ENCODE measurements around the gene PLD4.

The PLD4 gene

GRCh38 chr14:104976198-104977007 is 51.7 kb downstream of the PLD4 start:
- peak; percentile 78 for DNase-seq

GRCh38 chr14:104977008-104977680 is 52.5 kb downstream of the PLD4 start:
- DNase-seq: no peak

- DNase-seq: peak; percentile 72
These were observed 53.3 kb downstream of the PLD4 start, which contains the start of gene AHNAK2 for GRCh38 chr14:104977681-104978653. TSS of gene AHNAK2 (minus strand) at chr14:104978374. CDS start at chr14:104978237, 137 bp downstream.

- DNase-seq: no peak
These were observed 54.3 kb downstream of the PLD4 start for GRCh38 chr14:104978746-104979691.

GRCh38 chr14:104979758-104980610 is 55.3 kb downstream of the PLD4 start:
- DNase-seq: no peak

GRCh38 chr14:104980611-104981531 is 56.2 kb downstream of the PLD4 start:
- DNase-seq: no peak

GRCh38 chr14:104981699-104982541 is 57.2 kb downstream of the PLD4 start:
- DNase-seq: no peak

- DNase-seq: no peak
These were observed 58.0 kb downstream of the PLD4 start for GRCh38 chr14:104982548-104983230.
